SU-DHL-6 (cell line): ENCODE measurements around the gene AP2M1.

ENCODE experiments used
- H2AFZ ChIP-seq: fragments of 200-600 bp; sonication (generic); 2 replicates; pipeline ENCODE4 v1.6.1; 2014; ENCODE audit warnings: low read depth, mild to moderate bottlenecking, moderate library complexity, mixed read lengths, antibody characterized with exemption, low read length; ENCODE audit not compliant: severe bottlenecking
- H3F3A ChIP-seq: fragments of 200-600 bp; shearing (Covaris generic); 2 replicates; pipeline ENCODE4 v1.6.0; 2016; ENCODE audit warnings: antibody characterized with exemption, mild to moderate bottlenecking; ENCODE audit not compliant: insufficient read depth
- H3K27ac ChIP-seq: fragments of 200-600 bp; sonication (generic); 2 replicates; pipeline ENCODE4 v1.5.1; 2016; ENCODE audit warnings: low read depth, mild to moderate bottlenecking, low read length, moderate library complexity, mixed read lengths
- H3K27me3 ChIP-seq: fragments of 200-600 bp; sonication (generic), shearing (Covaris generic); 2 replicates; pipeline ENCODE4 v1.6.0; 2014; ENCODE audit warnings: mild to moderate bottlenecking, low read length
- H3K36me3 ChIP-seq: fragments of 200-600 bp; sonication (generic); 2 replicates; pipeline ENCODE4 v1.6.1; 2014; ENCODE audit warnings: mild to moderate bottlenecking, low read length, mixed read lengths
- H3K4me2 ChIP-seq: fragments of 300-600, 200-600 bp; shearing (Covaris generic), sonication (generic); 2 replicates; pipeline ENCODE4 v1.6.0; 2014; ENCODE audit warnings: low read length, low read depth, mild to moderate bottlenecking; ENCODE audit not compliant: poor library complexity, severe bottlenecking
- H3K4me3 ChIP-seq: fragments of 200-600 bp; sonication (generic); 2 replicates; pipeline ENCODE4 v1.5.1; 2014; ENCODE audit warnings: antibody characterized with exemption, low read length, mild to moderate bottlenecking, mixed read lengths; ENCODE audit not compliant: insufficient read depth, poor library complexity, severe bottlenecking
- H3K79me2 ChIP-seq: fragments of 200-600 bp; sonication (generic); 2 replicates; pipeline ENCODE4 v1.6.1; 2014; ENCODE audit warnings: mild to moderate bottlenecking, low read length, moderate library complexity; ENCODE audit not compliant: insufficient read depth
- H3K9ac ChIP-seq: fragments of 200-600 bp; sonication (generic); 2 replicates; pipeline ENCODE4 v1.7.0; 2014; ENCODE audit warnings: mild to moderate bottlenecking, low read length
- H3K9me2 ChIP-seq: fragments of 200-600 bp; sonication (generic); replicated peaks from 2 replicates; pipeline ENCODE4 v1.6.1; 2014; ENCODE audit warnings: low read length; ENCODE audit not compliant: insufficient read depth
- H3K9me3 ChIP-seq: fragments of 200-600 bp; sonication (generic); 2 replicates; pipeline ENCODE4 v1.6.1; 2014; ENCODE audit warnings: low read length, mixed read lengths; ENCODE audit not compliant: insufficient read depth
- H4K20me1 ChIP-seq: fragments of 200-600 bp; sonication (generic); 2 replicates; pipeline ENCODE4 v1.6.1; 2014; ENCODE audit warnings: low read depth, mild to moderate bottlenecking, antibody characterized with exemption, low read length, moderate library complexity, mixed read lengths
- EZH2phosphoT487 ChIP-seq: fragments of 200-600 bp; sonication (generic), shearing (Covaris generic); conservative IDR thresholded peaks from 2 replicates; pipeline ENCODE4 v1.6.1; 2018; ENCODE audit warnings: mild to moderate bottlenecking, antibody characterized with exemption, low read length, moderate library complexity, mixed read lengths
- TF ChIP-seq, protein P1 (sequence below): fragments of 200-600 bp; sonication (generic); IDR thresholded peaks from one replicate; pipeline ENCODE4 v1.5.1; 2017; ENCODE audit warnings: antibody characterized with exemption, mild to moderate bottlenecking, low read length, moderate library complexity; ENCODE audit not compliant: insufficient read depth, poor library complexity, severe bottlenecking

The AP2M1 gene

DNA sequence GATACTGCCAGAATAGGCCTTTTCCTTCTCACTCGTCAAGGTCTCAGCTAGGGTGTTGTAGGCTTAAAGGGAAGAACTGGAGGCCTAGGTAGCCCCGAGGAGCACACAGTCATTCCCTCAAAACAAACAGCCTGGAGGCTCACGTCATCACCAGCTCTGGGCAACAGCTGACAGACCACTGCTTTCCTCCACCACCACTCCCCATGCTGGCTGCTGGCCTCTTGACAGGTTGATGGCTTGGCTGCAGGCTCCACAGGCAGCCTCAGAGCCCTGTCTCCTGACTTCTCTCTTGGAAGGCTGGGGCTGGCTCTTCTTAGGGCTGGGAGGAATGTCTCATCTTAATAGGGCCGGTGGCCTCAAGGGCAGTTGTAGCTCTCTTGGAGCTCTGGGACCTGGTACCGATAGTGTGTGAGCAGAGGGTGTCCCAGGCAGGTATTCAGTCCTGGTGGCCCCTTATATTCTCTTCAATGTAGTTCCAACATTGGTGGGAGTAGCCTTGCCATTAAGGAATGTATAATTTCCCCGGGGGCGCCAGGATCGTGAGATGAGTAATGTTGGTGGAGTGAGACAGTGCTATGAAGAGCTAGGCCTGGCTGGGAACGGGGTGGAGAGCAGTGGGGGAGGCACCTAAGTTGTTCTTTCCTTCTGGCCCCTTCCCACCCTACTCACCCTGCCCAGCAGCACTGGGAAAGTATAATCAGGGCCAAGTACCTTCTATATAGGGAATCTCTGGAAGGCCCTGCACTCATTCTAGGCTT is 6.1 kb upstream of the AP2M1 start:
- H3K4me3 ChIP-seq: no peak overlapping the region
- H3K79me2 ChIP-seq: no peaks in the 10 kb centered on the region
- H3K36me3 ChIP-seq: no peaks in the 10 kb centered on the region
- H4K20me1 ChIP-seq: no peaks in the 10 kb centered on the region
- no peaks in the 10 kb centered on the region for H3F3A ChIP-seq
- H3K4me2 ChIP-seq: no peak overlapping the region
- no peaks in the 10 kb centered on the region for H3K9me2 ChIP-seq
- TF ChIP-seq EZH2phosphoT487: no peak
- TF ChIP-seq, protein P1, sequence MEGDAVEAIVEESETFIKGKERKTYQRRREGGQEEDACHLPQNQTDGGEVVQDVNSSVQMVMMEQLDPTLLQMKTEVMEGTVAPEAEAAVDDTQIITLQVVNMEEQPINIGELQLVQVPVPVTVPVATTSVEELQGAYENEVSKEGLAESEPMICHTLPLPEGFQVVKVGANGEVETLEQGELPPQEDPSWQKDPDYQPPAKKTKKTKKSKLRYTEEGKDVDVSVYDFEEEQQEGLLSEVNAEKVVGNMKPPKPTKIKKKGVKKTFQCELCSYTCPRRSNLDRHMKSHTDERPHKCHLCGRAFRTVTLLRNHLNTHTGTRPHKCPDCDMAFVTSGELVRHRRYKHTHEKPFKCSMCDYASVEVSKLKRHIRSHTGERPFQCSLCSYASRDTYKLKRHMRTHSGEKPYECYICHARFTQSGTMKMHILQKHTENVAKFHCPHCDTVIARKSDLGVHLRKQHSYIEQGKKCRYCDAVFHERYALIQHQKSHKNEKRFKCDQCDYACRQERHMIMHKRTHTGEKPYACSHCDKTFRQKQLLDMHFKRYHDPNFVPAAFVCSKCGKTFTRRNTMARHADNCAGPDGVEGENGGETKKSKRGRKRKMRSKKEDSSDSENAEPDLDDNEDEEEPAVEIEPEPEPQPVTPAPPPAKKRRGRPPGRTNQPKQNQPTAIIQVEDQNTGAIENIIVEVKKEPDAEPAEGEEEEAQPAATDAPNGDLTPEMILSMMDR: no peak
- H2AFZ ChIP-seq: no peak overlapping the region
- H3K27me3 ChIP-seq: no peaks in the 10 kb centered on the region
- no peak overlapping the region for H3K27ac ChIP-seq
- no peaks in the 10 kb centered on the region for H3K9me3 ChIP-seq
- H3K9ac ChIP-seq: no peak overlapping the region

DNA sequence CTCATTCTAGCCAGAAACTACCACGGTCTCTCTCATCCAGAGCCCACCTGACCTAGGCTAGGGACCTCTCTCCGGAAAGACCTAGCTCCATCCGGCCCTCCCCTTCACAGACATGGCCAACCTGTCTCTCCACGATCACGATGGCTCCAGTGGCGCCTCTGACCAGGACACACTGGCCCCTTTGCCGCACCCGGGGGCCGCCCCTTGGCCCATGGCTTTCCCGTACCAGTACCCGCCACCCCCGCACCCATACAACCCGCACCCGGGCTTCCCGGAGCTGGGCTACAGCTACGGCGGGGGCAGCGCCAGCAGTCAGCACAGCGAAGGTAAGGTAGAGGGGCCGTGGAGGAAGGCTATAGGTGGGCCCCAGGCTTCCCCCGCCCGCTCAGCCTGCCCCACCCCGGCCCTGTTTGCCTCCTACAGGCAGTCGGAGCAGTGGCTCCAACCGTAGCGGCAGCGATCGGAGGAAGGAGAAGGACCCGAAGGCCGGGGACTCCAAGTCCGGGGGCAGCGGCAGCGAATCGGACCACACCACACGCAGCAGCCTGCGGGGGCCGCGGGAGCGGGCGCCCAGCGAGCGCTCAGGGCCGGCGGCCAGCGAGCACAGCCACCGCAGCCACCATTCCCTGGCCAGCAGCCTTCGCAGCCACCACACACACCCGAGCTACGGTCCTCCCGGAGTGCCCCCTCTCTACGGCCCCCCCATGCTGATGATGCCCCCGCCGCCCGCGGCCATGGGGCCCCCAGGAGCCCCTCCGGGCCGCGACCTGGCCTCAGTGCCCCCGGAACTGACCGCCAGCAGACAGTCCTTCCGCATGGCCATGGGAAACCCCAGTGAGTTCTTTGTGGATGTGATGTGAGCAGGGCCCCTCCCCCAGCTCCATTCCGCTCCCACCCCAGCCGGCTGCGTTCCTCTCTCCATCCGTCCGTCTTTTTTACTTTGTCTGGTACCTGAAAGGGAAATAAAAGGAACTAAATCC is 4.5 kb upstream of the AP2M1 start:
- Histone ChIP-seq H3K27ac (no peak overlapping the region), H3K4me2 (no peak overlapping the region), H3K36me3 (no peaks in the 10 kb centered on the region), H3K79me2 (peaks cover 5% of the 10 kb centered on the region), H3K4me3 (no peak overlapping the region), H3K9me3 (no peaks in the 10 kb centered on the region), H3K9me2 (no peaks in the 10 kb centered on the region), H4K20me1 (no peaks in the 10 kb centered on the region), H2AFZ (no peak overlapping the region), H3K9ac (no peak overlapping the region), H3F3A (0 out of 2 replicates have a peak, but pooled peaks cover 6% of the 10 kb centered on the region), H3K27me3 (no peaks in the 10 kb centered on the region)
- TF ChIP-seq, protein P1: no peak
- no peak for TF ChIP-seq EZH2phosphoT487

DNA sequence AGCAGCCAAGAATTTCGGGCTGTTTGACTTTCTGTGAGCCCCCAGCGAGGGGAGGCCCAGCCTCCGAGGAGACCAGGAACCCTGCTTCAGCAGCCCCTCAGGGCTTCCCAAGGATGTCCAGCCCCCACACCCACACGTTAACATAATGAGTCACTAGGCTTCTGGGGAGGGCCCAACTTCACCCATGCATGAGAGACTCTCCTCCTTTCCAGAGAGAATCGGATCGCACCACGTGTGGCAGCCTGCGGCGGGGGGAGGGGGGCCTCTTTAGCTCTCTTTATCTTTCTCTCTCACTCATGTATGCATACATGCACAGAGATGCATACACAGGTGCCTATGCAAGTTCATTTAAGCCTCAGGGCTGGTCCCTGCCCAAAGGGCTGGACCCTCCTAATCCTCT is 3.1 kb upstream of the AP2M1 start:
- no peaks in the 10 kb centered on the region for H3K9me3 ChIP-seq
- H2AFZ ChIP-seq: no peak overlapping the region
- no peak overlapping the region for H3K27ac ChIP-seq
- no peak overlapping the region for H3K4me2 ChIP-seq
- H3K9ac ChIP-seq: no peak overlapping the region
- H3K9me2 ChIP-seq: no peaks in the 10 kb centered on the region
- no peak overlapping the region for H3K4me3 ChIP-seq
- H3K79me2 ChIP-seq: peaks cover 18% of the 10 kb centered on the region
- H4K20me1 ChIP-seq: no peaks in the 10 kb centered on the region
- 0 out of 2 replicates have a peak, but pooled peaks cover 6% of the 10 kb centered on the region for H3F3A ChIP-seq
- TF ChIP-seq, protein P1: no peak
- TF ChIP-seq EZH2phosphoT487: no peak
- no peaks in the 10 kb centered on the region for H3K36me3 ChIP-seq
- H3K27me3 ChIP-seq: no peaks in the 10 kb centered on the region
